ENCODE measurements around the gene CD82. TPM values are rescaled to one million over a fixed set of nuclear protein-coding genes. Genes with fewer than 3 reads are reported as not detected.
"Not testable (repeated sequence)": the region's sequence is repeated elsewhere in the genome, so short reads cannot be mapped to it uniquely, and the experiment has no call there.

The CD82 gene
- total RNA-seq, 3 donors from 2014 or later (not counting 1 experiment from before 2014, with no cell fraction given): 11.6 to 42.1 (median 13.0) TPM

DNA sequence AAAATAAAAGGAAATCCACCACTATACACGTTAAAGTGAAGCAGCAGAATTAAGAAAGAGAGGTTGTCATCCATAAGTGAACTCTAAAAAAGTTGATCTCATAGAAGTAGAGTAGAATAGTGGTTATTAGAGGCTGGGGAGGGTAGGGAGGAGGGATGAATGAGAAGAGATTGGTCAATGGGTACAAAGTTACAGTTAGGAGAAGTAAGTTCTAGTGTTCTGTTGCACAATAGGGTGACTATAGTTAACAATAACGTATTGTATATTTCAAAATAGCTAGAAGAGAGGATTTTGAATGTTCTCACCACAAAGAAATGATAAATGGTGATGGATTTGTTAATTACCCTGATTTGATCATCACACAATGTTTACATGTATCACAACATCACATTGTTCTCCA lies 72.0 kb downstream of the CD82 start:
- peaks cover 4% of the 10 kb centered on the region for H3K36me3 Mint-ChIP-seq
- no peak for DNase-seq
- Histone ChIP-seq H3K27ac (ENCODE audit: low read length) (no peak overlapping the region), H3K4me3 (ENCODE audit: low read length) (no peak overlapping the region), H3K4me1 (ENCODE audit: control insufficient read depth, insufficient read depth, low read length) (no peaks in the 10 kb centered on the region), H3K27me3 (ENCODE audit: control insufficient read depth, insufficient read depth, low read length) (peaks cover 6% of the 10 kb centered on the region), H3K9me3 (ENCODE audit: control insufficient read depth, insufficient read depth, low read length) (no peaks in the 10 kb centered on the region), H3K36me3 (ENCODE audit: control insufficient read depth, insufficient read depth, low read length) (no peaks in the 10 kb centered on the region)
- ATAC-seq: no peak
- WGBS (ENCODE audit: insufficient coverage): 80% methylated on average over 1 of the region's 2 CpGs
- H3K9me3 Mint-ChIP-seq: peaks cover 0 to 3% of the 10 kb centered on the region in 2 donors
- intact Hi-C loops (cut with micrococcal nuclease): no loop called here
- no peak overlapping the region for H3K4me3 Mint-ChIP-seq
- H3K27ac Mint-ChIP-seq: no peak overlapping the region
- no peaks in the 10 kb centered on the region for H3K4me1 Mint-ChIP-seq
- H3K27me3 Mint-ChIP-seq (ENCODE audit: low read depth in 2 of 2): peaks cover 16 to 39% of the 10 kb centered on the region in 2 donors
- TF ChIP-seq, protein P1, sequence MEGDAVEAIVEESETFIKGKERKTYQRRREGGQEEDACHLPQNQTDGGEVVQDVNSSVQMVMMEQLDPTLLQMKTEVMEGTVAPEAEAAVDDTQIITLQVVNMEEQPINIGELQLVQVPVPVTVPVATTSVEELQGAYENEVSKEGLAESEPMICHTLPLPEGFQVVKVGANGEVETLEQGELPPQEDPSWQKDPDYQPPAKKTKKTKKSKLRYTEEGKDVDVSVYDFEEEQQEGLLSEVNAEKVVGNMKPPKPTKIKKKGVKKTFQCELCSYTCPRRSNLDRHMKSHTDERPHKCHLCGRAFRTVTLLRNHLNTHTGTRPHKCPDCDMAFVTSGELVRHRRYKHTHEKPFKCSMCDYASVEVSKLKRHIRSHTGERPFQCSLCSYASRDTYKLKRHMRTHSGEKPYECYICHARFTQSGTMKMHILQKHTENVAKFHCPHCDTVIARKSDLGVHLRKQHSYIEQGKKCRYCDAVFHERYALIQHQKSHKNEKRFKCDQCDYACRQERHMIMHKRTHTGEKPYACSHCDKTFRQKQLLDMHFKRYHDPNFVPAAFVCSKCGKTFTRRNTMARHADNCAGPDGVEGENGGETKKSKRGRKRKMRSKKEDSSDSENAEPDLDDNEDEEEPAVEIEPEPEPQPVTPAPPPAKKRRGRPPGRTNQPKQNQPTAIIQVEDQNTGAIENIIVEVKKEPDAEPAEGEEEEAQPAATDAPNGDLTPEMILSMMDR (IDR thresholded peaks at IDR 0.05): no peak

DNA sequence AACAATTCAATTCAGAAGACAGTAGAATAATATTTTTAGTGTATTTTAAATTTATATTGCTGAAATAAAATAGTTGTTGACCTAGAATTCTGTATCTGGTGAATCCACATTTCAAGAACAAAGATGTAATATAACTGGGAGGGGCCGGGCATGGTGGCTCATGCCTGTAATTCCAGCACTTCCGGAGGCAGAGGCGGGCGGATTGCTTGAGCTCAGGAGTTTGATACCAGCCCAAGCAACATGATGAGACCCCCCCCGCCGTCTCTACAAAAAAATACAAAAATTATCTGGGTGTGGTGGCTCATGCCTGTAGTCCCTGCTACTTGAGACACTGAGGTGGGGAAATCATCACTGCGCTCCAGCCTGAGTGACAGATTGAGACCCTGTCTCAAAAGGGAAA lies 72.6 kb downstream of the CD82 start:
- peaks cover 6% of the 10 kb centered on the region for H3K27me3 ChIP-seq (ENCODE audit: control insufficient read depth, insufficient read depth, low read length)
- no peak overlapping the region for H3K4me3 Mint-ChIP-seq
- no peaks in the 10 kb centered on the region for H3K36me3 ChIP-seq (ENCODE audit: control insufficient read depth, insufficient read depth, low read length)
- no peaks in the 10 kb centered on the region for H3K4me1 ChIP-seq (ENCODE audit: control insufficient read depth, insufficient read depth, low read length)
- H3K4me3 ChIP-seq (ENCODE audit: low read length): no peak overlapping the region
- peaks cover 3 to 4% of the 10 kb centered on the region in 2 donors for H3K9me3 Mint-ChIP-seq
- peaks cover 9% of the 10 kb centered on the region for H3K36me3 Mint-ChIP-seq
- DNase-seq (no peak), ATAC-seq (no peak)
- TF ChIP-seq, protein P1 (IDR thresholded peaks at IDR 0.05): no peak
- H3K27me3 Mint-ChIP-seq (ENCODE audit: low read depth in 2 of 2): peaks cover 21 to 42% of the 10 kb centered on the region in 2 donors
- H3K4me1 Mint-ChIP-seq: no peaks in the 10 kb centered on the region
- H3K27ac Mint-ChIP-seq: no peak overlapping the region
- H3K27ac ChIP-seq (ENCODE audit: low read length): no peak overlapping the region
- 89% methylated on average over 7 of the region's 7 CpGs for WGBS (ENCODE audit: insufficient coverage)
- no peaks in the 10 kb centered on the region for H3K9me3 ChIP-seq (ENCODE audit: control insufficient read depth, insufficient read depth, low read length)
- intact Hi-C loops (cut with micrococcal nuclease): no loop called here

DNA sequence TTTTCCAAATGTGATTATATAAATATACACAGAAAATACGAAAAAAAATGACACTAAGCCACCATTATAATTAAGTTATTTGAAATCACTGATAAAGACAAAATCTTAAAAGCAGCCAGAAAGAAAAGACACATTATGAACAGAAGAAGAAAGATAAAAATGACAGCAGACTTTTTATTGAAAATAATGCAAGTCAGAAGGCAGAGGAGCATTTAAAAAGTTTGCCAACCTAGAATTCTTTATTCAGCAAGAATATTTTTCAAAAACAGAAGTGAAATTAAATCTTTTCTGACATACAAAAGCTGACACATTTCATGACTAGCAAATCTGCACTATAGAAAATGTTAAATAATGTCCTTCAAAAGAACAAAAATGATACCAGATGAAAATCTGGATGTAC lies 77.8 kb downstream of the CD82 start:
- intact Hi-C loops (cut with micrococcal nuclease): no loop called here
- no peak overlapping the region for H3K27ac Mint-ChIP-seq
- H3K36me3 Mint-ChIP-seq: peaks cover 20% of the 10 kb centered on the region
- WGBS (ENCODE audit: insufficient coverage): no CpG with 5 or more reads among the region's 1 CpG
- H3K4me3 ChIP-seq (ENCODE audit: low read length): no peak overlapping the region
- TF ChIP-seq, protein P1 (IDR thresholded peaks at IDR 0.05): no peak
- peaks cover 7% of the 10 kb centered on the region for H3K27me3 ChIP-seq (ENCODE audit: control insufficient read depth, insufficient read depth, low read length)
- no peaks in the 10 kb centered on the region for H3K4me1 Mint-ChIP-seq
- peaks cover 7% of the 10 kb centered on the region in 2 donors for H3K9me3 Mint-ChIP-seq
- no peak overlapping the region for H3K4me3 Mint-ChIP-seq
- peaks cover 36 to 40% of the 10 kb centered on the region in 2 donors for H3K27me3 Mint-ChIP-seq (ENCODE audit: low read depth in 2 of 2)
- ATAC-seq (no peak), DNase-seq (no peak)
- H3K9me3 ChIP-seq (ENCODE audit: control insufficient read depth, insufficient read depth, low read length): no peaks in the 10 kb centered on the region
- H3K36me3 ChIP-seq (ENCODE audit: control insufficient read depth, insufficient read depth, low read length): no peaks in the 10 kb centered on the region
- no peaks in the 10 kb centered on the region for H3K4me1 ChIP-seq (ENCODE audit: control insufficient read depth, insufficient read depth, low read length)
- no peak overlapping the region for H3K27ac ChIP-seq (ENCODE audit: low read length)

DNA sequence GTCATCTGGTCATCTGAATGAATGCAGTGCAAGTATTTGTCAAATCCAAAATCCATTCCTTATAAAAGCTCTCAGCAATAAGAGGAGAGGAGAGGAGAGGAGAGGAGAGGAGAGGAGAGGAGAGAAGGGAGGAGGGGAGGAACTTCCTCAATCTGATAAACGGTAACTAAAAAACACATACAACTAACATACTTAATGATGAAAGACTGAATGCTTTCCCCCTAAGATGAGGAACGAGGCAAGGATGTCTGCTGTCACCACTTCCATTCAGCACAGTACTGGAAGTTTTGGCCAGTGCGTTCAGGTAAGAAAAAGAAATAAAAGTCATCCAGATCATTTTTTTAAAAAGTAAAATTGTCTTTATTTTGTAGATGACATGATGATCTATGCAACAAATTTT lies 80.4 kb downstream of the CD82 start:
- intact Hi-C loops (cut with micrococcal nuclease): no loop called here

DNA sequence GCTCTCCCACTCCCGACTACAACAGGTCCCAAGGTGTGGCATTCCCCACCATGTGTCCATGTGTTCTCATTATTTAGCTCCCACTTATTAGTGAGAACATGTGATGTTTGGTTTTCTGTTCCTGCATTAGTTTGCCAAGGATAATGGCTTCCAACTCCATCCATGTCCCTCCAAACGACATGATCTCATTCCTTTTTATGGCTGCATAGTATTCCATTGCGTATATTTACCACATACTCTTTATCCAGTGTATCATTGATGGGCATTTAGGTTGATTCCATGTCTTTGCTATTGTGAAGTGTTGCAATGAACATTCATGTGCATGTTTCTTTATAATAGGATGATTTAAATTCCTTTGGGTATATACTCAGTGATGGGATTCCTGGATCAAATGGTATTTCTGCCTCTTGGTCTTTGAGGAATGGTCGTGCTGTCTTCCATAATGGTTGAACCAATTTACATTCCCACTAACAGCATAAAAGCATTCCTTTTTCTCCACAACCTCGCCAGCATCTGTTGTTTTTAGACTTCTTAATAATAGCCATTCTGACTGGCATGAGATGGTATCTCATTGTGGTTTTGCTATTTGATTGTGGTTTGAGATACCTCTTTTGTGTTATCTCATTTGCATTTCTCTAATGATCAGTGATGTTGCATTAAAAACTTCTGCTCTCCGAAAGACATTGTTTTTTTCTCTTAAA lies 81.9 kb downstream of the CD82 start:
- H3K4me1 Mint-ChIP-seq: not testable (repeated sequence)
- 63% methylated on average over 2 of the region's 6 CpGs for WGBS (ENCODE audit: insufficient coverage)

More for the DNA sequence above, 80.4 kb downstream of the CD82 start:
- Histone ChIP-seq H3K4me3 (ENCODE audit: low read length) (no peak overlapping the region), H3K27ac (ENCODE audit: low read length) (no peak overlapping the region), H3K4me1 (ENCODE audit: control insufficient read depth, insufficient read depth, low read length) (no peaks in the 10 kb centered on the region), H3K27me3 (ENCODE audit: control insufficient read depth, insufficient read depth, low read length) (peaks cover 7% of the 10 kb centered on the region), H3K36me3 (ENCODE audit: control insufficient read depth, insufficient read depth, low read length) (no peaks in the 10 kb centered on the region), H3K9me3 (ENCODE audit: control insufficient read depth, insufficient read depth, low read length) (no peaks in the 10 kb centered on the region)
- H3K36me3 Mint-ChIP-seq: peaks cover 20% of the 10 kb centered on the region
- WGBS (ENCODE audit: insufficient coverage): 60% methylated on average over 3 of the region's 3 CpGs
- peaks cover 41 to 52% of the 10 kb centered on the region in 2 donors for H3K27me3 Mint-ChIP-seq (ENCODE audit: low read depth in 2 of 2)
- H3K9me3 Mint-ChIP-seq: peaks cover 7% of the 10 kb centered on the region in 2 donors
- ATAC-seq (no peak), DNase-seq (no peak)
- H3K4me3 Mint-ChIP-seq: no peak overlapping the region
- TF ChIP-seq, protein P1 (IDR thresholded peaks at IDR 0.05): no peak
- H3K27ac Mint-ChIP-seq: no peak overlapping the region
- H3K4me1 Mint-ChIP-seq: no peaks in the 10 kb centered on the region

More for the DNA sequence above, 81.9 kb downstream of the CD82 start:
- intact Hi-C loops (cut with micrococcal nuclease); H3K4me1 ChIP-seq (ENCODE audit: control insufficient read depth, insufficient read depth, low read length); ATAC-seq; H3K27me3 ChIP-seq (ENCODE audit: control insufficient read depth, insufficient read depth, low read length); H3K9me3 ChIP-seq (ENCODE audit: control insufficient read depth, insufficient read depth, low read length); H3K4me3 Mint-ChIP-seq; H3K36me3 ChIP-seq (ENCODE audit: control insufficient read depth, insufficient read depth, low read length); H3K27ac Mint-ChIP-seq; H3K27ac ChIP-seq (ENCODE audit: low read length); H3K4me3 ChIP-seq (ENCODE audit: low read length); H3K9me3 Mint-ChIP-seq; DNase-seq: not testable (repeated sequence)
- H3K36me3 Mint-ChIP-seq: peaks cover 16% of the 10 kb centered on the region
- peaks cover 41 to 57% of the 10 kb centered on the region in 2 donors for H3K27me3 Mint-ChIP-seq (ENCODE audit: low read depth in 2 of 2)

All from natural killer cell (primary cell).